HT1080 (cell line): ENCODE measurements around the gene CBLB. TPM values are rescaled to one million over a fixed set of nuclear protein-coding genes. Genes with fewer than 3 reads are reported as not detected.
A peak's percentile ranks its signal among the peaks of the same experiment; 100 is the strongest.

Experiments used
- DNase-seq: peaks from one replicate; pipeline ENCODE4 v3.0.0-alpha.2; 2015; ENCODE audit warnings: low read depth
- total RNA-seq: library from RNA; depleted of rRNA; stranded (reverse); fragments of >200 nt; shearing (Covaris generic); gene quantifications from 2 replicates; pipeline ENCODE4 v1.2.3, GENCODE V29; 2014

Gene CBLB
- total RNA-seq, 1 experiment from 2014 or later = 5.1 TPM

DNA sequence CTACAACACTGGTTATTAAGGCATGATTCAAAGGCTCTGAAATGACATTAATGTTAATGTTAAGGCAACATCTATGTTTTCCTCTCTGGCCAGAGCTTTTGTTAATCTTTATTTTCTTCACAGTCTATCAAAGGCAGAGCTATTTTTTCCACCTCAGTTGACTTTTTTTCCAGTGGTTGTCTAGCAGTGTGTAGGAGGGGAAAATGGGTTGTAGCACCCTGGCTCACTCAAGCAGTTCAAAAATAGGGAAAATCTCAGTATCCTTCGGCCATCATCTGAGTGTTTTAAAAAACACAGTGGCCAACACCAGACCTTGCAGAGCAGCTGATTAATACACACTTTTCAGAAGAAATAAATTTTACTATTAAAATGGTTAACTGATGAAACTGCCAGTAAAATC lies 21.4 kb downstream of the CBLB start:
- DNase-seq = no peak

DNA sequence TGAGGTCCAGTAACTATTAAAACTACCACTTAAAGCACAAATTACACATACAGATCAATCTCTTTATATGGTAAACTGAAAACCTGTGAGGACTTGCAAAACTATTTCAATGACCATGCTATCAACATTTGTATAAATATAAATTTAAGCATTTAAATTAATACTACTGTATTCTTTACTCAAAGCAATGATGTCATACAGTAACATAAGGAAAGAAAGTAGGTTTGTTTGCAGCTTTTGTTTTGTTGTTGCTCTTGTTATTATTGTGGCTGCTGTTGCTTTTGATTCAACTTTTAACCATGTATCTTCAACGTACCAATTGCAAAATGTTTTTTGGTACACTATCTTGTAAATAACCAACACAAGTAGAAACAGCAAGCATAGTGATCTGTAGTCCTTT lies 22.0 kb downstream of the CBLB start:
- DNase-seq = no peak

DNA sequence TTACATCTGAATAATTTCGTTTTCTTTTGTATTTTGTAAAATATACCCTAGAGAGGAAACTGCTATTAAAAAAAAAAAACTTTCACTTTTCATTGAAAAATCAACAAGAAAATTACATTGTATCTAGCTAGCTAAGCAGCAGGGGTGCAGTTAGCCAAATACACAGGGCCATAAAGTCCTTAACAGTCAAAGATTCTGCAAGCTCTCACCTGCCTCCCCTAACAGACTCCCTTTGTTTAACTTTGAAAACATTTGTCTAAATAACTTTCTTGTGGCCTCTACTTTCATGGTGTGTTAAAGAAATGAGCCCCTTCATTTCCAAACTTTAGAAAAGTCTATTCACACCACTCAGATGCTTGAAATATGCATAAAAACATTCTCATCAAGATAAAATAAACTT lies 23.3 kb downstream of the CBLB start:
- DNase-seq = no peak

DNA sequence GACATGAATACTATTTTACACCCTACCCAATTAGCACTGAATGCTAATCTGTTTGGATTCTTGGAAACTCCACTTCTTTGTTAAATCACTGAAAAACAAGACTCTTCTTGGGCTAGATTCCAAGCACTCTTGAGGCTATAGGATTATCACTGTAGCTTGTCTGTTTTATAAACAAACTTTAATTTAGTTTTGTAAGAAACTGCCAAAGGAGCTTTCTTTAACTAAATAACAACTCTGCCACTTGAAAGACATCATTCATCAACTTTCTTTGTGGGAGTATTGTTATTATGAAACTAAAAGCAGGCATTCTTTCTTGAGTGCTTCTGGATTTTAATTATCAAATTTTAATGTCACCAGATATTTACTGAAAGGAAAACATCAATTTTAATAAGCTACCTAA lies 24.1 kb downstream of the CBLB start:
- no peak for DNase-seq

DNA sequence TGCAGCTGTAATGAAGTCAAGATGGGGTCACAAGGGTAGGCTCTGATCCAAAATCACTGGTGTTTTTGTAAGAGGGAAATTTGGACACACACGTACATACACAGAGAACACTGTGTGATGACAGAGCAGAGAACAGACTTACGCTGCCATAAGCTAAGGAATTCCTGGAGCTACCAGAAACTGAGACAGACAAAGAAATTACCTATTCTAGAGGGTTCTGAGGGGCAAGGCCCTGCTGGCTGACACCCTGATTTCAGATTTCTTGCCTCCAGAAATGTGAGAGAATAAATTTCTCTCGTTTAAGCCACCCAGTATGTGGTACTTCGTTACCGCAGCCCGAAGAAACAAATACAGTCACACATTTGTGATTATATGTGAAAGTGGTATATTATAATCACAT lies 24.8 kb downstream of the CBLB start:
- DNase-seq = no peak

DNA sequence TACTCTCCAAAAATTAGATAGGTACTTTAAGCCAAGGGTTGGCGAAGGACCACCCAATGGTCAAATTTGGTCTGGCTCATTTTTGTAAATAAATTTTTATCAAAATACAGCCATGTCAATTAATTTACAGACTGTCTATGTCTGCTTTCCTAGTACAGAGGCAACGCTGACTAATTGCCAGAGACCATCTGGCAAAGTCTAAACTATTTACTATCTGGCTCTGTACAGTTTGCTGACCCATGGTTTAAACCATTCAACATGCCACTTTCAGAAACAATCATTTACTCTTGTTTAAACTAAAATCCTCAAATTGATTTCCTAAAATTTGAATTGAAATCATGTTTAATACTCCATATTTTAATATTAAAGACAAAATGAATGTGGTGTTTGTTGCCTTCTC lies 25.9 kb downstream of the CBLB start:
- no peak for DNase-seq

DNA sequence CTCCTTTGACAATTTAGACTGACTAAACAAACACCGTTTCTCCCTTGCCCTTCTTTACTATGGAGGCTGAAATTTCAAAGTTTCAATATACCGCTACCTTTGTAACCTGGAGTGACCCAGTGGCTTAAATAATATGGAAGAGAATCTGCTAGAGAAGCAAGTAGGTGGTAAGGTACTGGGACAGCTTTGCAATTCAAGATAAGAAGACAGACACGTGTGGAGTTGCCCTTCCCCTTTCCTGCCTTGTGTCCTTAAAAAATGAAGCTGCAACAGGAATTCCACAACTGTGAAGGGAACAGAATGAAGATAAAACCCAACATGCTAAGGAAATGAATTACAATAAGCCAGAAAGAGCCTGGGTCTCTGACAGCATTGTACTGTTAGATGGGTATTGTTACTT lies 26.4 kb downstream of the CBLB start:
- DNase-seq = no peak

DNA sequence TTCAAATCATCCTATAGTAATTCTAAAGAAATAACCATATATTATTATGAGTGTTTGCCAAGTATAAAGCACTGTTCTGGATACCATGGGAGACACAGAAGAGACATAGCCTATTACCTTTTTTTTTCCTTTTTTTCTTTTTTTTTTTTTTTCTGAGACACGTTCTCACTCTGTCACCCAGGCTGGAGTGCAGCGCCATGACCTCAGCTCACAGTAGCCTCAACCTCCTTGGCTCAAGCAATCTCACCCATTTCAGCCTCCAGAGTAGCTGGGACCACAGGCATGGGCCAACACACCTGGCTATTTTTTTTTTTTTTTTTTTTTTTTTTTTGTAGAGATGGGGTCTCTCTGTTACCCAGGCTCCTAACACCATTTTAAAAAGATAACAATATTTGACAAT lies 30.9 kb downstream of the CBLB start:
- no peak for DNase-seq

DNA sequence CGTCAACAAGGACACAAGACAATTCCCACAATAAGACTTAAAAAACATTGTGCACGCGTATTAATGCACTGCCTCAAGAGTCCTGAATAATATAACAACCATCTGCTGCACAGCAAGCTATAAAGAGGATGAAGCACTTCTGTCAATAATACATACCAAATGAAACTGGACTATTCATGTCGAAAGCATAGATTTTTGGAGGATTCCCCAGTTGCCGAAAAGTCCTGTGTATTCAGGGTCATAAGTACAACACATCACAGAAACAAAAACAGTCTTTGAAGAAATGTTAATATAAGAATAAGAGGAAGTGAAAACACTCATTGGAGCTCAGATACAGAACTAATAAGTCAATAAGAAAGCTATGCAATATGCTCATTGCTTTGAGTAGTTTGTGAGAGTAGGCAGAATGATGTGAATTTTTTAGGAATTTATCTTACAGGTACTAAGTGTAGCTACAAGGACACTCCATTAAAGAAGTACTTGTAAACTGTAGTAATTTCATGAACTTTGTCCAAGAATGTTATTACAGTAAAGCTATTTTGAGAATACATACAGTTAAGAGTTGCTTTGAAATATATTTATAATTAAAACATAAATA lies 31.6 kb downstream of the CBLB start:
- DNase-seq = no peak

DNA sequence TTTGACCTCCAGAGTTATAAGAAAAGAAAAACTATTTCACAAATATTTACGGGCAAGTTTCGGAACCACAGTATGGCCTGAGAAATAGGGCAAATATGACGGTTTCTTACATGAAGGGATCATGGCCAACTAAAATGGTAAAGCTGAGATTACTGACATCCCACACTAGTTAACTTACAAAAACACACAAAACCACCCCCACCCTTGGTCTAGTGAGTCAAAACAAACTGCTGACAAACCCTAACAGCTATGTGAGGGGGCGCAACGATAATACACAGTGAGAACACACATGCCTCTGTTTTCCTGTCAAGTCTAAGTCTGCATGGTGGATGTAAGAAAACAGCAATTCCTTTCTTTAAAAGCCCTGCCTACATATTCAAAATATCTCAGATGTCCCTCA lies 32.3 kb downstream of the CBLB start:
- DNase-seq = no peak

DNA sequence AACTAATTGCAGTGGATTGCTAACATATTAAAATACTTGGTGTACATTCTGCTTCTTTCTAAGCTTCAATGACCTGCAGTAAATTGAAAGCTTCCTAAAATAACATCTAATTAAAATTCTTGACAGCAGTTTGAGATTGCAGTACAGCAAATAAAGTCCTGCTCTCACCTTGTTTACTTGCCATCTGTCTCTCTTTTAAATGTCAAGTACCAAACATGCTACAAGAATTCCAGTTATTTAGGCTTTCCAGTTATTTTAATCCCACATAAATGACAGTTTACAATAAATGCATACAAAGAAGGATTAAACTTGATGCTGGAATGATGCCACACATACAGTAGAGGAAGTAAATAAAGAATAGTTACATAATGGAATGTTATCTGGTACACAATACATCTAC lies 33.2 kb downstream of the CBLB start:
- DNase-seq = no peak

DNA sequence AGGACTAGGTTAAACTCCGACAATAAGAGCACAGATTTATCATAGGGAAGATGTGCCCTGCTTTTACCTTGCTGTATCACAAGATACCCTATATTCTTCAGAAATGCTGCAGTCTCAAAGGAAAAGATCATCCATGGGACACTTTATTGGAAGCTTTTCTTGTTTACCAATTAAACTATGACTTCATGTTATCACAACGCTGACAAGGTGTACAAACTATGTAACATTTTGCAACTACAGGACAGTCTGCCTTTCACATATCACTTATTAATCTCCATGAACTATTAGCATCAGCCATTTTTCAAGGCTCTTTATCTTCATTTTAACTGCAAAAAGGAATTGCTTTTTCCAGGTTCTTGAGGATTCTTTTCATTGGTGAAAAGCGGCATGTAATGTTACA lies 34.0 kb downstream of the CBLB start:
- no peak for DNase-seq

DNA sequence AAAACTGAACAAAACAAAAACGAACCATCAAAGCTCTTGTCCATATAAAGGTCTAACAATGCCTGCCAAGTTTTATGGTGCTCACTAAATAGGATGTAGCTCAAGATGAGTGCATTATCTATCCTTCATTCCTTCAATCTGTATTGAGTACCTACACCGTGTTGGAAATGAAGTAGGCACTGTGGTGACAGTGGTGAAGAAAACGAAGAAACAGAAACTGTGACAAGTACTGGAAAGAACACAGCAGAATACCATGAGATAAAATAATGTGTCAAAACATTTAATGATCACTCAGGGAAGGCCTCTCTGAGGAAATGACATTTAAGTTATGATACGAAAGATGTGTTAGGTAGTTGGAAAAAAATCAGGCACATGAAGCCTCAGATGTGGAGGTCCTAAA lies 36.2 kb downstream of the CBLB start:
- DNase-seq = no peak

DNA sequence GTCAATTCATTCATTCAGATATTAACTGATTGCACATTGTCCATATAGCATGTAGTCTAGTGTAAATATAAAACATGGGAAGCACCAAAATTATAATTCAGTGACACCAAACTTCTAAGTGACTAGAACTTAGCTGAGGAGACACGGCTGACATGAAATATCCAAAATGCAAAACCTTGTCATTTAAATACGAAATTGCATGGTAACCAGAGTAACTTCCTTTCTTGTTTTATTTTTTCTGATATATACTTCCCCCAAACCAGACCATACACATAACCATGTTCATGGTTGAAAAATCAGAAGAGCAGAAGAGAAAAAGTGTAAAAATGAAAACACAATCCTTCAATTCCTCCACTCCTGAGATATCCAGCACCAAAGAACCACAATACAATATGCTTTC lies 38.0 kb downstream of the CBLB start:
- DNase-seq = no peak

DNA sequence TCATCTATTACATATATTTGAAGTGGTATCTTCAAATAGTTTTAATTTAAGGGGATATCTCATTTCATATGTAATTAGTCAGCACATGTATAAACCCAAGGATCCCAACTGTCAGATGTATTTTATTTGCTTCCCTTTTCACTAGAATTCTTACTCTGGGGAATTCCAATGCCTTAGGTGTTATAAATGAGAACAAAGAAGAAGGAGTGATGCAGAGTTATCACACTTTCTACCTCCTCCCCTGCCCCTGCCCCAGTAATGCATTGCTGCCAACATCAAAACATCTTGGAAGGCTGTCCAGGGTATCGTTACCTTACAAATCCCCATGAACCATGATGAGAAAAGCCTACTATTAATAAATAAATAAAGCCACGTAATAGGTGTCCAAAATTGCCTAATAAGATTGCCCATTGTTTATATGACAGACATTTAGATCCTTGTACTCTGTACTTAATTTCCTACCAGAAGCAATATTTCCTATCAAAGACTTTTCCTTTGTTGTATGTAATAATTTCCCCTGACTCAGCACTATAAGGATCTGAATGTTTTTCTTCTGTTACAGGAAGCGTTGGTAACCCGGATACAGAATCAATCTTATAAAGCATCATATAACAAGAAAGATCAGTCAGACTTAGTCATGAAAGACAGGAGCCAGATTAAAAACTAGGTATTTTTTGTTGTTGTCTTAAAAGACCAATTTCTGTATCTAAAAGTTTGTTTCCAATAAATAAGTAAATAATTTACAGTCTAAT lies 38.8 kb downstream of the CBLB start:
- DNase-seq = peak; percentile 63

DNA sequence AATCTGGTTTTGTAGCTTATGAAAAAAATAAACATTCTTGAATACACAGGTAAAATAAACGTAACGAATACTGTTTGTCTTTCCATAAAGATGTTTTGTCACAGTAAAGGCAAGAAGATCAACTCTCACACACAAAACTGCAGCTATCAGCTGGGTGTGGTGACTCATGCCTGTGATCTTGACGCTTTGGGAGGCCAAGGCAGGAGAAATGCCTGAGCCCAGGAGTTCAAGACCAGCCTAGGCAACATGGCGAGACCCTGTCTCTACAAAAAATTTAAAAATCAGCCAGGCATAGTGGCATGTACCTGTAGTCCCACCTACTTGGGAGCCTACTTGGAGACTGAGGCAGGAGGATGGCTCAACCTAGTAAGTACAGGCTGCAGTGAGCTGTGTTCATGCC lies 39.6 kb downstream of the CBLB start:
- DNase-seq = no peak

DNA sequence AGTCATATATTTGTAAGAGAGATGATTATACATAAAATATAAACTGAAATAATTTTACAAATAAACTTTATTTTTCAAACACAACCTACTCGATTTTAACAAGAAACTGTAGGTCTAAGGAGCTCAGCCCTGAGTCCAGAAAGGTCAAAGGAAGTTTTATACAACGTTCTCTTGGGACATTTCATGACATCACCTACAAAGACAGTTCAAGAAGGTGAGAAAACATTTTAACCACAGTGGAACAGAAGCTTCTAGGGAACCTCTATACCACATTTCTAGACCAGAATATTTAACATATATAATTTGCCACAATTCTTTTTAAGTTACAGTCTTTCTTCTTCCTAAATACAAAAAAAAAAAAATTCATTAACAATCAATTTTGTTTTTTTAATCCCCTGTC lies 40.1 kb downstream of the CBLB start:
- no peak for DNase-seq

DNA sequence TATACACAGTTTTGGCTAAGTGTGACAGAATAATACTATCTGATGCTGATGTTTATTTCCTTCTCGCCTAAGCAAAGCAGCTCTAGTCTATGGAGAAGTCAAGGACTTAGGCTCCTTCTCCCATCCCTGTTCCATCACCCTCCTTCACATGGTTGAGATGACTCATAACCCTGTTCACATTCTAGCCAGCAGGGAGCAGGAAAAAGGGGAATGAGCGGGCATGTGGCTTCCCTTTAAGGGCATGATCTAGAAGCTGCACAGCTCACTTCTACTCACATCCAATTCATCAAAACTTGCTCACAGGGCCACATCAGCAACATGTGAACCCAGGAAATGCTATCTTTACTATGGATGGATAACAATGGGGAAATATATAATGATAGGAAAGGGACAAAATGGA lies 40.9 kb downstream of the CBLB start:
- DNase-seq = peak; percentile 94

DNA sequence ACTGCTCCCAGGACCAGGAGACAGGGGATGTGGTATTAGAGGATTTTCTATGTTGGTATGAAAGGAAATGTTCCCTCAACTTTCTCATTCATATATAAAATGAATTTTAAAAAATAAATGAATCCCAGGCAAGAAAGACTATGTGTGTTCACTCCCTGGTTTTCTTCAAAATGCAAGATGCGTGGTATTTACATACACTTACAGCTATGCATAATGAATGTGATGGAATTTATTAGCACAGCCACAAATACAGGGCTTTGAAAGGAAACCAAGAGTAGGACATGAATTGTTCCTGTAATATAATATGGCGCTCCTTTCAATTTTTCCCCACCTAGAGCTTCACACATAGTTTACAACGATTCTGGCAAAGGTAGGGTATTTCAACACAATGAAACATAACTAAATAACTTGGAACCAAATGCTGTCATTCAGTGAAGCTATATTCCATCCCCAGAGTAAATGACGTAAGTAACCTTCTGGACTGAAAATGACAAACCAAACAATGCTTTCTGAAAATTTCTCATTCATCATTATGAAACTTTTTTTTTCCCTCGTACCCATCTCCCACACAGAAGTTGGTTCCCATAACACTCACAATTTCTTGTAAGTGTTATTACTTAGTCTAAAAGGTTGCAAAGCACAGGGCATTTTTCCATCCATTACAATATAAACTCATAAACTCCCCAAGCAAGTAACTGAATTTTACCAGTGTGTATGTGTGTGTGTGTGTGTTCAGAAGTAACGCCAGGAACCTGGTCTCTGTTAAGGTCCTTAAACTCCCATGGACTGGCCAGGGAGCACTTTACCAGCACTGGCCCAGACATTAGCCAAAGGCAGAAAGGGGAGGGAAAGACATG lies 41.8 kb downstream of the CBLB start:
- DNase-seq = no peak

DNA sequence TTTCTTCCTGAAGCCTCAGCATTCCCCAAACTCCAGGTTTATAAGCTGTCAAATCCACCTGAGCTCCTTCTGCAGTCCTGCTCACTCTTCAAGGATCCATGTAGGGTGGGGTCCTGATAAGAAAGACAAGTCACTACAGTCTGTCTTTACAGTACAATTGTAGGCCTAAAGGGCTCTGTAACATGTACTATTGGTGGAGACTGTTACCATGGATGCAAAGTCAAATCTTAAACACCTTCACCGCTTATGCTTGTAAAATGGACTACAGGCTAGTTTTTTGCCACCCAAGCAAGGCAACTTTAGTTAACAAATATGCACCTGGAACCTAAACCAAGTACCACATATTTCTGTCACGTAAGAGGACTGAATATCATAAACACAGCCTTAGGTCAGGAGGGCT lies 44.7 kb downstream of the CBLB start:
- no peak for DNase-seq

DNA sequence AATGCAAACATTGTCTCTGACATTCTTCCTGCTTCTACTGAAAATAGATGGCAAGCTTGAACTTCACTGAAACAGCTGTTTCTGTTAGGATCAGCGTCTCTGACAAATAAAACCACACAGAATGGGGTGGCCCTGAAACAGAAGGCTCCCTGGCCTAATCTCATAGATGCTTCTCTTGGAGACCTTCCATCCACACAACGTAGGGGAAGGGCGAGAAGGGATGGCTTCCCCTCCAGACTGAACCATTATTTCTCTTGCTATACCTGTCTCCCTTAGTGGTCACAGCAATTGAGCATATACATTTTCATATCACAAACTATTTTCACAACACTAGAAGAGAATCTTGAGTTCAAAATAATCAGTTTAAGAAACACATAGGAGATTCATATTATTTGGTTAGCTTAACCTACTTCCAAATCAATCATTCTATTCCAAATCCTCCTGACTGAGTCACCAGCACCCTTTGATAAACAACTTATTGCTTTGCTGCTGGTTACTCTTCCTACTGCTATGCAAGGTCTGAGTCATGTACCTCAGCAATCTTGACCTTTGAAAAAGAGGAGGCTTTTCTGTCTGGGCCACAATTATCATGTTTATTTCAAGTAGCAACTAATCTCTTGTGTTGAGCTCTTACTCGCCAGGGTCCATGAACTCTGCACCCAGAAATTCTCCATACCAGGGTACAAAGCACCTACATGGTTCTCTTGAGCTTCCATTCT lies 45.5 kb downstream of the CBLB start:
- peak; percentile 91 for DNase-seq
